HEK293 (cell line): ENCODE measurements around the gene TRIM27.

ENCODE experiments used
- KLF16 ChIP-seq: fragments of 450-650 bp; formaldehyde crosslinking; IDR thresholded peaks from 2 replicates; pipeline ENCODE4 v1.5.1; 2017; ENCODE audit warnings: missing biosample characterization, missing genetic modification characterization
- KLF7 ChIP-seq: fragments of 450-650 bp; formaldehyde crosslinking; IDR thresholded peaks from 2 replicates; pipeline ENCODE4 v1.5.1; 2016; ENCODE audit warnings: missing biosample characterization, missing genetic modification characterization, borderline replicate concordance
- PBX3 ChIP-seq: sonication (generic); formaldehyde crosslinking; IDR thresholded peaks from 2 replicates; pipeline ENCODE4 v1.8.1; 2022; ENCODE audit warnings: mild to moderate bottlenecking, moderate library complexity, missing genetic modification reagents
- ZBTB1 ChIP-seq: fragments of 450-650 bp; formaldehyde crosslinking; IDR thresholded peaks from 2 replicates; pipeline ENCODE4 v1.5.1; 2016; ENCODE audit warnings: missing biosample characterization, missing genetic modification characterization
- ZNF184 ChIP-seq: fragments of 450-650 bp; IDR thresholded peaks from 2 replicates; pipeline ENCODE4 v1.5.1; 2018; ENCODE audit warnings: missing biosample characterization, mild to moderate bottlenecking, missing genetic modification characterization
- ZNF274 ChIP-seq, 2 experiments: fragments of 200-500 bp in 1 of 2; fragments of 450-650 bp in 1 of 2; sonication (Bioruptor generic) in 1 of 2; formaldehyde crosslinking in 1 of 2; IDR thresholded peaks; 2 replicates each; pipeline versions ENCODE4 v1.5.1 to v1.6.1; 2014 to 2016; ENCODE audit warnings: borderline replicate concordance in 1 of 2, inconsistent platforms in 1 of 2, low read length in 1 of 2, missing biosample characterization in 1 of 2, missing genetic modification characterization in 1 of 2
- ZNF292 ChIP-seq: fragments of 450-650 bp; formaldehyde crosslinking; IDR thresholded peaks from 2 replicates; pipeline ENCODE4 v1.5.1; 2016; ENCODE audit warnings: low read depth, missing biosample characterization, missing genetic modification characterization, borderline replicate concordance
- ZNF302 ChIP-seq: fragments of 450-650 bp; formaldehyde crosslinking; IDR thresholded peaks from 2 replicates; pipeline ENCODE4 v1.5.1; 2016; ENCODE audit warnings: missing biosample characterization, missing genetic modification characterization, low read depth
- ZNF416 ChIP-seq: fragments of 450-650 bp; formaldehyde crosslinking; IDR thresholded peaks from 2 replicates; pipeline ENCODE4 v1.5.1; 2016; ENCODE audit warnings: missing biosample characterization, missing genetic modification characterization
- ZNF777 ChIP-seq: fragments of 450-650 bp; formaldehyde crosslinking; IDR thresholded peaks from 2 replicates; pipeline ENCODE4 v1.5.1; 2017; ENCODE audit warnings: missing biosample characterization, missing genetic modification characterization, borderline replicate concordance
- ZSCAN16 ChIP-seq: fragments of 450-650 bp; formaldehyde crosslinking; IDR thresholded peaks from 2 replicates; pipeline ENCODE4 v1.5.1; 2016; ENCODE audit warnings: missing biosample characterization, missing genetic modification characterization
- TF ChIP-seq, protein P1 (sequence below): fragments of 450-650 bp; formaldehyde crosslinking; IDR thresholded peaks from 2 replicates; pipeline ENCODE4 v1.5.1; 2016; ENCODE audit warnings: missing biosample characterization, missing genetic modification characterization

DNA sequence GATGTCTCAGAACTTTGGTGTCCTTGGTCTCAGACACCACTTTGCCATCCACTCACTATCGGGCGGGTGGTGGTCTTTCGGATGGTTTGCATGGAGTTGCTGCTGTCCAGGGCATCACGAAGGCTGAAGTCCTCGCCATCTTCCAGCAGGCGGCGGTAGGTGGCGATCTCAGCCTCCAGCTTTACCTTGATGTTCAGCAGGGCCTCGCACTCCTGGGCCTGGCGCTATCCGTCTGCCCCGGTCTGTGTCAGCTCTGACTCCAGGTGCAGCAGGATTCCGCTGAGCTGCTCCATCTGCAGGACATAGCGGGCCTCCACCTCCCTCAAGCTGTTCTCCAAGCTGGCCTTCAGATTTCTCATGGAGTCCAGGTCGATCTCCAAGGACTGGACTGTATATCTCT is 45.3 kb upstream of the TRIM27 start:
- TF ChIP-seq ZNF292 (tag by site-specific recombination) (no peak), ZBTB1 (tag by site-specific recombination) (no peak), ZNF184 (tag by site-specific recombination) (no peak), ZNF274 (IDR thresholded peaks at IDR 0.05; ENCODE audit: low read length) (no peak), ZNF274 (tag by site-specific recombination; IDR thresholded peaks at IDR 0.05; ENCODE audit: borderline replicate concordance) (no peak), ZSCAN16 (tag by site-specific recombination) (no peak), ZNF416 (tag by site-specific recombination) (no peak), ZNF302 (tag by site-specific recombination) (no peak), KLF7 (tag by site-specific recombination) (no peak), KLF16 (tag by site-specific recombination) (no peak), ZNF777 (tag by site-specific recombination) (no peak), PBX3 (CRISPR knock-in tag) (no peak)
- TF ChIP-seq, protein P1, sequence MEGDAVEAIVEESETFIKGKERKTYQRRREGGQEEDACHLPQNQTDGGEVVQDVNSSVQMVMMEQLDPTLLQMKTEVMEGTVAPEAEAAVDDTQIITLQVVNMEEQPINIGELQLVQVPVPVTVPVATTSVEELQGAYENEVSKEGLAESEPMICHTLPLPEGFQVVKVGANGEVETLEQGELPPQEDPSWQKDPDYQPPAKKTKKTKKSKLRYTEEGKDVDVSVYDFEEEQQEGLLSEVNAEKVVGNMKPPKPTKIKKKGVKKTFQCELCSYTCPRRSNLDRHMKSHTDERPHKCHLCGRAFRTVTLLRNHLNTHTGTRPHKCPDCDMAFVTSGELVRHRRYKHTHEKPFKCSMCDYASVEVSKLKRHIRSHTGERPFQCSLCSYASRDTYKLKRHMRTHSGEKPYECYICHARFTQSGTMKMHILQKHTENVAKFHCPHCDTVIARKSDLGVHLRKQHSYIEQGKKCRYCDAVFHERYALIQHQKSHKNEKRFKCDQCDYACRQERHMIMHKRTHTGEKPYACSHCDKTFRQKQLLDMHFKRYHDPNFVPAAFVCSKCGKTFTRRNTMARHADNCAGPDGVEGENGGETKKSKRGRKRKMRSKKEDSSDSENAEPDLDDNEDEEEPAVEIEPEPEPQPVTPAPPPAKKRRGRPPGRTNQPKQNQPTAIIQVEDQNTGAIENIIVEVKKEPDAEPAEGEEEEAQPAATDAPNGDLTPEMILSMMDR (tag by site-specific recombination) = no peak
